PC-9 (cell line): ENCODE data around the gene PARK7.

Experiments used
- CTCF ChIP-seq: fragments of 200-600 bp; sonication (generic); conservative IDR thresholded peaks from 2 replicates; pipeline ENCODE4 v1.6.1; 2017; ENCODE audit warnings: mixed run types, antibody characterized with exemption, mild to moderate bottlenecking, moderate library complexity
- EZH2 ChIP-seq: fragments of 200-600 bp; sonication (generic); IDR thresholded peaks from 2 replicates; pipeline ENCODE4 v1.8.0; 2017; ENCODE audit warnings: antibody characterized with exemption, low read depth

GRCh38 chr1:8012955-8013354 lies 51.4 kb downstream of the PARK7 start:
- TF ChIP-seq CTCF (no peak), EZH2 (no peak)
